Astrocyte of the cerebellum (primary cell): ENCODE measurements around the gene NACC2.
"Not testable (repeated sequence)": the region's sequence is repeated elsewhere in the genome, so short reads cannot be mapped to it uniquely, and the experiment has no call there.

Source experiments
- DNase-seq: peaks from one replicate; pipeline ENCODE4 v3.0.0-alpha.2; 2011; ENCODE audit warnings: low read depth
- H3K4me3 ChIP-seq: 2 replicates; pipeline ENCODE4 v1.5.1; 2011; ENCODE audit warnings: mild to moderate bottlenecking, low read depth, low read length, moderate library complexity
- CTCF ChIP-seq: IDR thresholded peaks from 2 replicates; pipeline ENCODE4 v1.5.1; 2012; ENCODE audit warnings: low read length, low read depth, moderate library complexity, mild to moderate bottlenecking; ENCODE audit errors: missing control alignments
- in situ Hi-C: cut with HindIII; loops from 2 replicates; pipeline ENCODE4 v1.10.0; 2017; ENCODE audit warnings: low sequenced_read_pairs

Gene NACC2

DNA sequence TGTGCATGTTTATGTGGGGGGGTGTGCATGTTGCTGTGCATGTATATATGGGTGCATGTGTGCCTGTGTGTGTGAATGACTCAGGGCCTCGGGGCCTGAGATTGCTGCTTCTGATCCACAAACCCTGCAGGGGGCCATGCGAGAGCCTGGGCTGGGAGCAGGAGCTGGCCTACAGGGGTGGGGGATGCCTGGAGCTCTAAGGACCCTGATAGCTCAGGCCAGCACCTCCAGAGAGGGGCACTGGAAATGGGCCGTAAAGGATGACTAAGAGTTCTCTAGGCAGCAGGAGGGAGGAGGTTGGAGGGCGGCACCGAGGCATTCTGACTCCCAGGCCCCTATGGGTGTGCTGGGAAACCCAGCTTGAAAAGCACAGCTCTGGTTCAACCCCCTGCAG lies 127.0 kb downstream of the NACC2 start:
- no peak for DNase-seq
- in situ Hi-C loops = no loop called here
- TF ChIP-seq CTCF = no peak

GRCh38 chr9:135966916-135967260 lies 128.2 kb downstream of the NACC2 start:
- H3K4me3 ChIP-seq, in situ Hi-C loops, DNase-seq: not testable (repeated sequence)

More for the DNA sequence above, 127.0 kb downstream of the NACC2 start:
- H3K4me3 ChIP-seq = no peak overlapping the region

- H3K4me3 ChIP-seq = no peak overlapping the region
- no peak for TF ChIP-seq CTCF
- in situ Hi-C loops = no loop called here
Observed at GRCh38 chr9:135965124-135965756, 129.8 kb downstream of the NACC2 start.

GRCh38 chr9:135963938-135964337 lies 131.2 kb downstream of the NACC2 start:
- no peak overlapping the region for H3K4me3 ChIP-seq
- no peak for TF ChIP-seq CTCF
- DNase-seq = no peak
- in situ Hi-C loops = no loop called here

More at GRCh38 chr9:135965124-135965756, 129.8 kb downstream of the NACC2 start:
- DNase-seq = no peak

DNA sequence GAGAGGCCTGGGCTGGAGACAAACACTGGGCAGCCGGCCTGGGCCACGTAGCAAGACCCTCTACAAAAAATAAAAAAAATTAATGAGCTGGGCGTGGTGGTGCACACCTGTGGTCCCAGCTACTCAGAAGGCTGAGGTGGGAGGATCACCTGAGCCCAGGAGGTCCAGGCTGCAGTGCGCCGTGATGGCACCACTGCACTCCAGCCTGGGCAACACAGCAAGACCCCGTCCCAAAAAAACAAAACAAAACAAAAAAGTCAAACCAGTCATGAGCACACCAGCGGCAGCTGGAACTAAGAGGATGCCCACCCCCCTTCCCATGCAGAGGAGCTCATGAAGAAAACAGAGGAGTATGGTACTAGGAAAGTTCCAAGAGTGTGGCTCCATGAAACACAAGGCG lies 131.8 kb downstream of the NACC2 start:
- TF ChIP-seq CTCF = no peak
- in situ Hi-C loops = no loop called here
- no peak for DNase-seq
- no peak overlapping the region for H3K4me3 ChIP-seq

- no peak for DNase-seq
- H3K4me3 ChIP-seq = no peak overlapping the region
- in situ Hi-C loops = no loop called here
- TF ChIP-seq CTCF = no peak
Observed at GRCh38 chr9:135962696-135963307, 132.3 kb downstream of the NACC2 start.

- DNase-seq = no peak
- TF ChIP-seq CTCF = no peak
- H3K4me3 ChIP-seq = no peak overlapping the region
- in situ Hi-C loops = no loop called here
Observed at GRCh38 chr9:135961811-135962695, 133.0 kb downstream of the NACC2 start.
